K562 treated with DMSO at 1 percent for 4 hours (cell line): ENCODE data around the gene SMLR1. TPM values are rescaled to one million over a fixed set of nuclear protein-coding genes. Genes with fewer than 3 reads are reported as not detected.

Experiments
- total RNA-seq: library from RNA; unstranded; fragments of 300-600 nt; gene quantifications from 2 replicates; pipeline ENCODE4 v1.2.3, GENCODE V29; 2022; ENCODE audit not compliant: insufficient read depth

Gene SMLR1
- not detected in 2 replicates for total RNA-seq

DNA sequence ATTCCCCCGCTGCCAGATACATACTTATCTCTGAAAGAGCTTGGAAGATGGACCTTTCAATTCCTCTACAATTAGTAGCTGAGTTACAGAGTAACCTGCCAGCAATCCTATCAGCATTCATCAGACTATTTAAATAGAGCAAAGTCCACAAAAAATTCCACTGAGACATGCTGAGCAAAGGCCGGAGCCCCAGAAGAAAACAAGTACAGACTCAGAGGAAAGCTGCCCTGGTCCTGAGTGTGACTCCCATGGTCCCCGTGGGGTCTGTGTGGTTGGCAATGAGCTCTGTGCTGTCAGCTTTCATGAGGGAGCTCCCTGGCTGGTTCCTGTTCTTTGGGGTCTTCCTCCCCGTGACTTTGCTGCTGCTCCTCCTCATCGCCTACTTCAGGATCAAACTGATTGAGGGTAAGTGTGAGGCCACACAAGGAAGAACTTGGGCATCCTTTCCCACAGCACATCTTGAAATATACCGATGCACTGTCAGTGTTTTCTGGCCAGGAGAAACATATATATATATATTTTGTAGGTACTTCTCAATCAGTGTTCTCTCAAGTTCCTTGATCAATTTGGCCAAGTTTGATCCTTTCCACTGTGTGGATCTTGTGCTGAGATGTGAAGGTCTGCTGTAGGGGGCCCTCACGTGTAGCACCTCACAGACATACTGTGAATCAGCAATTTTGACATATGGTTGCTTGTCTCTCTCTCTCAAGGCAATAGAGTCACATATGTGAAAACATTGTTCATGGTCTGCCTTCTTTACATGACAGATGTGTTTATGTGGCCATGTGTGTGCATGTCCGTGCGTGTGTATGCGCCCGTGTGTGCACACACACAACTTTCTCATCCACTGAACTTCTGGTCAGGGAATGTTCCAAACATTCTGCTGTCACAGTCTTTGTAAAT is at the start of gene SMLR1:
SMLR1 (plus strand) TSS at position 160 of the 903 bp plus-strand sequence; CDS start at position 168, 8 bp downstream.

Other genes with a start within 250 kb of the SMLR1 start
- 24.2 and 26.5 TPM in 2 replicates for gene EPB41L2, start 235.8 kb downstream of the SMLR1 start, total RNA-seq